Endothelial cell of hepatic sinusoid (primary cell): ENCODE results near the gene CAPN12.

Experiments used
- in situ Hi-C: cut with HindIII; loops from 2 replicates; pipeline ENCODE4 v1.10.0; 2017; ENCODE audit warnings: low sequenced_read_pairs

CAPN12 gene

GRCh38 chr19:38698225-38699026 lies 45.8 kb downstream of the CAPN12 start:
- in situ Hi-C loops = no loop called here

DNA sequence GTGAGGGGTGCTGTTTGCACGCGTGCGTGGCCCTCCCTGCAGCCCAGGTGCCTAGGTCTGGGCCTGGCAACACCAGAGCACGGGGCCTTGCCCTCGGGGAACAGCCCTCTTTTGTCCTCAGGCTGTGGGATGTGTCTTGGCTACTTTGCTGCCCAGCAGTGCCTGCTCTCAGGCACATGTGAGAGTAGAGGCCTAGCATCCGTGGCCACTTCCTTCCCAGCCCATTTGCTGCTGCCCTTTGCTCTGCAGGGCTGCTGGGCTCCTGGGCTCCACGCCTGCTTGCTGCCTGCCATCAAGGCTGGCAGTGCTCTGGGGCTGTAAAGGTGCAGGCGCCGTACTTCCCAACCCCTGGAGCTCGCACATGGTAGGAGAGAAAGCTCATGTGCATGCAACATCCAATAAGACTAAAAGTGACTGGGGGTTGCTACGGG lies 46.6 kb downstream of the CAPN12 start:
- in situ Hi-C loops = no loop called here

DNA sequence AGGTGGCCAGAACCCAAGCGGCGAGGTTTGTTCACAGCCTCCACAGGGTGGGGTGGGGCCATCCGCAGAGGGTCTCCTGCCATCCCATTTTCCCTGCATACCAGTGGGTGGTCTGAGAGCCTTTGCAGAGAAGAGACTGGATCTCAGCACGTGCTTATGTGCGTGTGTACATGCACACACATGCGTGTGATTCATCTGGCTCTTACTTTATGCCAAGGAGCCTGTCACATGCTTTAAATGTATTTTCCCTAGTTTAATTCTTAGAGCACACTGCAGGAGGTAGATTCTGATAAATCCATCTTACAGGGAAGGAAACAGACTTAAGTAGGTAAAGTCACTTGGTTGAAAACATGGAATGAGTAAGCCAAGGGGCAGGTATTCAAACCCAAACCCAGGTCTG lies 47.1 kb downstream of the CAPN12 start:
- in situ Hi-C loops = no loop called here

DNA sequence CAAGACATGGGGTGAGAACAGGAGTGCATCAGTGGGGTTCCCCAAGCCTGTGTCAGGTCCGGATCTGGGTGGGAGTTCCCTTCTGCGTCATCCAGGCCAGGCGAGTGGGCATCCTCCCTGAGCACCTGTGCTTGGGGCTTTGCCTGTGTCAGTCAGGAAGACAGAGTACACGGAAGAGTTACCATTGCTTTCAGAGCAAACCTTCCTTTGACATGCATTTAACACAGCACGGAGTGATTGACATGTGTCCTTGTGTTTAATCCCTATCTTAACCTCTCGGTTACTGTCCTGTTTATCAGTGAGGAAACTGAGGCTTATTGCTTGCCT lies 47.6 kb downstream of the CAPN12 start:
- in situ Hi-C loops = no loop called here

DNA sequence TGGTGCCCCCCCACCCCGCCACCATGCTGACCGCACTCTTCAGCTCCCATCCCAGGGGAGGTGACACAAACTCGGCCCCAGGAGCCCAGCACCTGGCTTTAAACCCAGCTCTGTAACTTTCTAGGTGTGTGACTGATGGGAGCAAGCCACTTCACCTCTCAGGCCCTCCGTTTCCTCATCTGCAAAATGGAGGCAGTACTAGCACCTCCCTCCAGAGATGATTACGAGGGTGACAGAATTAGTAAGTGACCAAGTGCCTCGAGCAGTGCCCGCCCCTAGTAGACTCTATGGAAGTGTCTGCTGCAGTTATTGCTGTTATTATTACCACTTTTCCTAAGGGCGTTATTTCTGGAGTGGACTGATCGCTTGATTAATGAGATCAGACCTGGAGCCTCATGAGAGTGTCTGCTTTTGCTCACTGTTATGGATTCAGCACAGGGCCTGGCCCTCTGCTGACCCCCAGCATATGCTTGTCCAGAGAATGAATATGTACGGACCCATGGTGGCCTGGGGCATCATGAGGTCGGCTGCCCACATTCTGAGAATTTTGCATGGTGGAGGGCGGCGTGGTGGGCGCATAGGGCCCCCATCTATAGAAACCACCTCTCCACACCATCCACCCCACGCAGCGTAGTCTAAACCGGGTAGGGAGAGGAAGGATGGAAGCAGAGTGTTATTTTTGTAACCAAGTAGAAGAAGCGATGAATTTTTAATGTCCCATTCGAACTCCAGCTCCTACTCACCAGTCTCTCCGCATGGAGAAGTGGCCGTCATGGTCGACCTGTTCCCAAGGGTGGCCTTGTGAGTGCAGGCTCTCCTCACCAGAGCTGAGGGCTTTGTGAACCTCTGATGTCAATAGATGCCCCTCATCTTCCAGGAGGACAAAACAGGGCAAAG lies 48.2 kb downstream of the CAPN12 start:
- in situ Hi-C loops = no loop called here

DNA sequence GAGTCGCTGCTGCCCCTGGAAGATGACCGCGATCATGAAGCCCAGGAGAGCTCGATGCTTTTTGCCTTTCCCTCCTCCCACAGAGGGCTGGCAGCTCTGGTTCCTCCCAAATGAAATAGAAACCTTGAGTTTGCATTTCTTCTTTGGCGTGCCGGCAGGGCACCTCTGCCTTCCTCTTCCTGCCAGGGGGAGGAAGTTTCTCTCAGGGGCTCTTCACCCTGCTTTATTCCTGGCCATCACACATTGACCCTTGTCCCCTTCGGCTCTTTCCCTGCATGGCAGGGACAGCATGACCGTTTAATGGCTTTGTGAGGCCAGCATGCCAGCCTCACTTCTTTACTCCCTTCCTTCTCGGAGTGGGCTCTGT lies 49.0 kb downstream of the CAPN12 start:
- in situ Hi-C loops = no loop called here

GRCh38 chr19:38693380-38694223 lies 50.7 kb downstream of the CAPN12 start:
- in situ Hi-C loops = no loop called here

DNA sequence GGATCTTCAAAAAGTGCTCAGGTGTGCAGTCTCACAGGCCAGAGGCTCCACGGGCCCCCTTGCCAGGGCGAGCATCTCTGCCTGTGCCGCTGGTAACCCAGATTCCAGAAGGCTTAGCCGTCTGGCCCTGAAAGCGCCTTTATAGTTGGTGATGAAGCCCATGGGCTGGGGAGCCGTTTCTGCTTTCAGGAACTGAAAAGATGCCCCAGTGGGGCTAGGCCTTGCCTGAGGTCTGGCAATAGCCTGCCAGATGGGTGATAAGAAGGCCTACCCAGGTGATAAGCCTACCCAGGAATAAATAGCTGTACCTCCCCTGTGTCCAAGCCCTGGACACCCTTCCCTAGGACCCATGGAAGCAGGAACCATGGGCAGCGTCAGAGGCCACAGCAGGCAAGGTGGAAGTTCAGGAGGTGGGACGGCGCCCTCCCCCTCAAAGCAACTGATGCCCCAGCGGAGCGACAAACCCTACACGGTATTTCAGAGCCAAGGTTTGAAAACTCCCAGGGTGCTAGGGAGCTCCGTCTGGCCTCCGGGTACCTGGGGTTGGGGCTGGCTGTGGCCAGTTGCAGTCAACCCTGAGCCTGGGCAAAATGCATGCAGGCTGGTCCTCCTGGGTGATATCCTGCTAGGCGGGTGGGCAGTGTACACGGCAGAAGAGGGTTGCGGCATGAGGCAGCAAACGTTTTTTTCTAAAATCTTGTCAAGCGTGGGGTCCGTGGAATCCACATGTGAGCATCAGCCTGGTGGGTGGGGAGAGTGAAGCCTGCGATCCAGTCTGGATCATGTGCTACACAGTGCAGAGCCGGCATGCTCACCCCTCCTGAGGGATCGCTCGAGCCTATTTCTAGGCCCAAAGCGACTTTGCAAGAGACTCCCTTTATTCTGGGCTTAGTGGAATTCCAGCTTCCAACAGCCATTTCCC lies 51.6 kb downstream of the CAPN12 start:
- in situ Hi-C loops = no loop called here

- in situ Hi-C loops = no loop called here
Observed at GRCh38 chr19:38691938-38692457, 52.3 kb downstream of the CAPN12 start.

DNA sequence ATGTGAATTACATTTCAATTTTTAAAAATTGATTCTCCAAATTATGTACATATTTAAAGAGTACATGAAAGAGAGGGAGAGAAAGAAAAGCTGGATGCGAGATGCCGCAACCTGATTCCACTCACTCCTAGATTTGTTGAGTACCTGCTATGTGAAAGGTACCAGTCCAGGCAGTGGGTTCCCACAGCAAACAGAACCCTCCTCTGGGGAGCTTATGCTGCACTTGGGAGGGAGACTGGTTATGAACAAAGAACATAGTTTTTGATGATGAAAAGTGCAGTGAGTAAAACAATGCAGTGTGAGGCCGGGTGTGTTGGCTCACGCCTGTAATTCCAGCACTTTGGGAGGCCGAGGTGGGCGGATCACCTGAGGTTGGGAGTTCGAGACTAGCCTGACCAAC lies 53.4 kb downstream of the CAPN12 start:
- in situ Hi-C loops = no loop called here

GRCh38 chr19:38690146-38690545 lies 54.1 kb downstream of the CAPN12 start:
- in situ Hi-C loops = no loop called here

GRCh38 chr19:38687837-38688378 lies 56.4 kb downstream of the CAPN12 start:
- in situ Hi-C loops = no loop called here

DNA sequence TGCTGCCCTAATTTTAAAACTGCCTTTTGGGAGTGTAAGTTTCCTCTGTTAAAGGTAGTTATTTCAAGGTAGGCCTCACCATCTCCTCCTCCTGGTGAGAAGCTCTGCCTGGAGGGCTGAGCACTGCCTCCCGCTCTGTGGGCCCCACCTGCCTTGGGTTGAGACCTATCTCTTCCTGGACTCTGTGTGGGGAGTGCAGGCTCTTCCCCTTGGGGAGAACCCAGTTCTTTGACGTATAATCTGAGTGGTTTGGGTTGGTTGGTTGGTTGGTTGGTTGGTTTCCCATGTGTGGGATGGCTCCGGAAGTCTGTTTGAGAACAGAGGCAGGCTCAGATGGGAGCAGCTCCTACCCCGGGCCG lies 57.8 kb downstream of the CAPN12 start:
- in situ Hi-C loops = no loop called here

- in situ Hi-C loops = no loop called here
Observed at GRCh38 chr19:38685666-38686529, 58.4 kb downstream of the CAPN12 start.

DNA sequence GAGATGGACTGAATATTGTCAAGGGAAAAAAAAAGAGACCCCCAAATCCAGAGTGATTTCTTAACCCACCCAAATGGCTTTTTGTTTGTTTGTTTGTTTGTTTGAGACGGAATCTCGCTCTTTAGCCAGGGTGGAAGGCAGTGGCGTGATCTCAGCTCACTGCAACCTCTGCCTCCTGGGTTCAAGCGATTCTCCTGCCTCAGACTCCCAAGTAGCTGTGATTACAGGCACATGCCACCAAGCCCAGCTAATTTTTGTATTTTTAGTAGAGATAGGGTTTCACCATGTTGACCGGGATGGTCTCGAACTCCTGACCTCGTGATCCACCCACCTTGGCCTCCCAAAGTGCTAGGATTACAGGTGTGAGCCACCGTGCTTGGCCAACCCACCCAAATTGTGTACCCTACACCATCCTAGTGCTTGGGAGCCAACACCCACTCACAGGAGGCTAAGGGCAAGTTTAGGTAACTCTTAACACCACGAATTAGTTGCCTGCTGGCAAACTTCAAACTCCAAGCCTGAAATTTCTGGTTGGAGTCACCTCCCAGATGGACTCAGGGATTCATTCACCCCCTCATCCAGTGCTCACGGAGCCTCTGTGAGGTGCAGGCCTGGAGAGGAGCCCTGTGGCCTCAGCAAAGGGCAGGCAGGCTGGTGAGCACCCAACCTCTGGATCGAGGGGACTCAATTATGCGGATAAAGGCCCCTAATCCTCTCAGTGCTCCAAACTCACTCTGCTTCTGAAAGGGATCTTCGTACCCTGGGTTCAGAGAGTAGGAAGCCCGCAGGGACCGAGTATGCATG lies 59.2 kb downstream of the CAPN12 start:
- in situ Hi-C loops = no loop called here

- in situ Hi-C loops = no loop called here
Observed at GRCh38 chr19:38684078-38684861, 60.0 kb downstream of the CAPN12 start.

- in situ Hi-C loops = no loop called here
Observed at GRCh38 chr19:38683393-38684077, 60.7 kb downstream of the CAPN12 start.
